ENCODE measurements around the gene L1TD1.

GRCh38 chr1:62181532-62181931, 13.1 kb upstream of the L1TD1 start:
- TF ChIP-seq CTCF (conservative IDR thresholded peaks at IDR 0.05; ENCODE audit: low read depth in 2 of 2) = no peak
- TF ChIP-seq EZH2 (IDR thresholded peaks at IDR 0.05; ENCODE audit: low read depth, unreplicated experiment) = no peak
- TF ChIP-seq JUNB (IDR thresholded peaks at IDR 0.05; ENCODE audit: unreplicated experiment) = no peak
- TF ChIP-seq POLR2AphosphoS5 (IDR thresholded peaks at IDR 0.05; ENCODE audit: low read depth) = peak; percentile 67
- TF ChIP-seq REST (IDR thresholded peaks at IDR 0.05; ENCODE audit: unreplicated experiment) = no peak
- TF ChIP-seq CREB1 (CRISPR knock-in tag; IDR thresholded peaks at IDR 0.05; ENCODE audit: low read depth) = no peak
- TF ChIP-seq ZNF114 (CRISPR knock-in tag; IDR thresholded peaks at IDR 0.05) = no peak
- no peak for TF ChIP-seq EZH2phosphoT487 (IDR thresholded peaks at IDR 0.05; ENCODE audit: unreplicated experiment)
- TF ChIP-seq ETS1 (IDR thresholded peaks at IDR 0.05) = peak; percentile 49; the same call in 1 of the 2 replicates
- peak; percentile 63 for TF ChIP-seq NANOG (IDR thresholded peaks at IDR 0.05; ENCODE audit: borderline replicate concordance)
- no peak for TF ChIP-seq STAT1 (IDR thresholded peaks at IDR 0.05; ENCODE audit: unreplicated experiment)
- no peak for TF ChIP-seq ZNF331 (CRISPR knock-in tag; IDR thresholded peaks at IDR 0.05; ENCODE audit: low read depth)
- TF ChIP-seq ZNF462 (CRISPR knock-in tag; IDR thresholded peaks at IDR 0.05) = peak; percentile 98

Data from GM23338 (cell line).